ENCODE results near the gene BTG1.

DNA sequence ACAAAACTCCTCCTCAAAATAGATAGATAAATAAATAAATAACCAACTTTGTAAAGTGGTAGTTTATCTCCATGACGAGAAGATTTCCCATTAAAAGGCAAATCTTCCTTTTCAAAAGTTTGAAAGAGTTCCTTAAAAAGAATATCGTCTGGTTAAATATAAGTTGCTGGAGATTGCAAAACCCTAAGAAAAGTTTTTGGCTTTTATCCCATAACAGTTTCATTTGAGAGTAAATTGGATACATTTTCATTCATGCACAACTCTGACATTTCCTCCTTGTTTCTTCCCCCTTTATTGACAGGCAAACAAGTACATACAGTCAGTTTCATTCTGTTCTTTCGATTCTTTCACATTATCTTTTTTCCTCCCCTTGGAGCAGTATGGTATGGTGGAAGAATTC lies 45.4 kb upstream of the BTG1 start:
- TF ChIP-seq POLR2A (IDR thresholded peaks at IDR 0.05; ENCODE audit: low read length) (no peak), GATA1 (IDR thresholded peaks at IDR 0.05; ENCODE audit: low read depth, low read length) (no peak)

Measured in erythroblast (primary cell).